GM12878 (cell line): ENCODE results near the gene SMARCB1. TPM values are rescaled to one million over a fixed set of nuclear protein-coding genes. Genes with fewer than 3 reads are reported as not detected.

Experiments
- ASH2L ChIP-seq: fragments of 300-600, 200-600 bp; sonication (generic); IDR thresholded peaks from 2 replicates; pipeline ENCODE4 v1.6.1; 2017; ENCODE audit warnings: low read depth, mild to moderate bottlenecking, borderline replicate concordance
- CEBPB ChIP-seq, 2 experiments: fragments of 150-350 bp in 1 of 2; IDR thresholded peaks; 2 replicates each; pipeline ENCODE4 v1.6.1; 2012 to 2014; ENCODE audit warnings: low read depth in 2 of 2, low read length in 2 of 2, borderline replicate concordance in 1 of 2, inconsistent platforms in 1 of 2
- EGR1 ChIP-seq, 2 experiments: IDR thresholded peaks; 1 replicate in 1 of 2; 2 replicates in 1 of 2; pipeline ENCODE4 v1.6.1; 2011 to 2012; ENCODE audit warnings: low read depth in 2 of 2, low read length in 2 of 2, borderline replicate concordance in 1 of 2, mild to moderate bottlenecking in 1 of 2, moderate library complexity in 1 of 2
- FOXM1 ChIP-seq: IDR thresholded peaks from 2 replicates; pipeline ENCODE4 v1.6.1; 2012; ENCODE audit warnings: low read depth, mild to moderate bottlenecking, inconsistent platforms, low read length, moderate library complexity
- JUND ChIP-seq: IDR thresholded peaks from 2 replicates; pipeline ENCODE4 v1.6.1; 2012; ENCODE audit warnings: low read depth, mild to moderate bottlenecking, low read length, improper control_type of control experiment, moderate library complexity
- POLR2AphosphoS5 ChIP-seq: IDR thresholded peaks from 2 replicates; pipeline ENCODE4 v1.6.1; 2011; ENCODE audit warnings: mild to moderate bottlenecking, low read length, inconsistent platforms
- TAF1 ChIP-seq: IDR thresholded peaks from 2 replicates; pipeline ENCODE4 v1.6.1; 2011; ENCODE audit warnings: mild to moderate bottlenecking, low read depth, low read length, borderline replicate concordance
- TARDBP ChIP-seq: IDR thresholded peaks from 2 replicates; pipeline ENCODE4 v1.6.1; 2016; ENCODE audit warnings: borderline replicate concordance
- TBL1XR1 ChIP-seq: IDR thresholded peaks from 2 replicates; pipeline ENCODE4 v1.6.1; 2012; ENCODE audit warnings: low read depth, low read length, improper control_type of control experiment
- WRNIP1 ChIP-seq: IDR thresholded peaks from 2 replicates; pipeline ENCODE4 v1.6.1; 2011; ENCODE audit warnings: low read depth, low read length, improper control_type of control experiment, borderline replicate concordance
- YY1 ChIP-seq: IDR thresholded peaks from 2 replicates; pipeline ENCODE4 v1.6.1; 2011; ENCODE audit warnings: low read depth, mild to moderate bottlenecking, low read length
- ZBTB4 ChIP-seq: fragments of 450-650 bp; formaldehyde crosslinking; IDR thresholded peaks from 2 replicates; pipeline ENCODE4 v1.4.0; 2022; ENCODE audit warnings: mild to moderate bottlenecking, moderate library complexity
- ZBTB40 ChIP-seq: fragments of 450-650 bp; IDR thresholded peaks from 2 replicates; pipeline ENCODE4 v1.6.1; 2016; ENCODE audit warnings: mild to moderate bottlenecking, moderate library complexity, borderline replicate concordance
- ZNF207 ChIP-seq: fragments of 450-650 bp; IDR thresholded peaks from 2 replicates; pipeline ENCODE4 v1.6.1; 2014; ENCODE audit warnings: antibody characterized with exemption, mild to moderate bottlenecking, borderline replicate concordance
- polyA plus RNA-seq, 11 experiments: library from polyadenylated mRNA; depleted of rRNA in 4 of 11; unstranded in 6 of 11; stranded (reverse) in 5 of 11; fragments of >200 nt; fragmentation: Nextera tagmentation in 4 of 11; fragmentation: Illumina TruSeq in 1 of 11; extraction: Ambion mirVana in 4 of 11; extraction: Trizol in 1 of 11; gene quantifications; 1 replicate in 1 of 11; 2 replicates in 10 of 11; pipeline versions ENCODE4 v1.2.1 to v1.2.3, GENCODE V29; 2011 to 2016; ENCODE audit warnings: inconsistent platforms in 2 of 11, missing spikeins in 2 of 11, low read depth in 1 of 11
- total RNA-seq, 4 experiments: library from RNA; depleted of rRNA in 3 of 4; stranded (reverse); fragments of >200 nt in 3 of 4; fragmentation: Illumina TruSeq in 1 of 4; extraction: Trizol in 1 of 4; gene quantifications; 2 replicates each; pipeline versions ENCODE4 v1.2.1 to v1.2.3, GENCODE V29; 2013 to 2021
- TF ChIP-seq, protein P1 (sequence below): fragments of 450-650 bp; IDR thresholded peaks from 2 replicates; pipeline ENCODE4 v1.6.1; 2016; ENCODE audit warnings: mild to moderate bottlenecking
- TF ChIP-seq, protein P2 (sequence below): fragments of 450-650 bp; IDR thresholded peaks from 2 replicates; pipeline ENCODE4 v1.6.1; 2017; ENCODE audit warnings: antibody characterized with exemption, mild to moderate bottlenecking, moderate library complexity

The SMARCB1 gene
- total and polyA plus RNA-seq, 10 of the 15 experiments (the other 5 are each of a cell fraction or from before 2014, with no cell fraction given): 9.1 to 215 (median 183) TPM

DNA sequence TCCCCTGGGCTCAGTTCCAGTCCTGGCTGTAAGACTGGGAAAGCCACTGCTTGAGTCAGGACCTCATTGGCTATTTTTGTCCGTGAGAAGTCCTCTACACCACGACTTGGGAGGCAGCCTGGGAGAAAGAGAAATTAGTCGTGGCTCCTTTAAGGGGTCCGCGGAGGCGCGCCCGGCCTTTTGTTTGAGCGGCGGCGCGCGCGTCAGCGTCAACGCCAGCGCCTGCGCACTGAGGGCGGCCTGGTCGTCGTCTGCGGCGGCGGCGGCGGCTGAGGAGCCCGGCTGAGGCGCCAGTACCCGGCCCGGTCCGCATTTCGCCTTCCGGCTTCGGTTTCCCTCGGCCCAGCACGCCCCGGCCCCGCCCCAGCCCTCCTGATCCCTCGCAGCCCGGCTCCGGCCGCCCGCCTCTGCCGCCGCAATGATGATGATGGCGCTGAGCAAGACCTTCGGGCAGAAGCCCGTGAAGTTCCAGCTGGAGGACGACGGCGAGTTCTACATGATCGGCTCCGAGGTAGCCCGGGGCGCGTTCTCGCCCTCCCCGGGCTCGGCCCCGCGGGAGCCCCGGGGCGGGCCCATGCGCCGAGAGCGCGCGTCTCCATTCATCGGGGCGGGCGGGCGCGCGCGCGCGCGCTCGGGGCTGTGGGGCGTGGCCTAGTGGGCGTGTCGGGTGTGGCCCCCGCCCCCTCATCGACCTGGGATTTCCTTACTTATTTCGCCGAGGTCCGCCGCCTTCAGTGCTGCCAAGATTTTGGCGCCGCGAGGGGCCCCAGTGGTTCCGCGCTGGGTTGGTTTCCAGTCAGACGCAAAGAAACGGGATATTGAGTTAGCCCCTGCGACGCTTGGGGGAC, at the start of gene SMARCB1 (continued):
- TF ChIP-seq, protein P1, sequence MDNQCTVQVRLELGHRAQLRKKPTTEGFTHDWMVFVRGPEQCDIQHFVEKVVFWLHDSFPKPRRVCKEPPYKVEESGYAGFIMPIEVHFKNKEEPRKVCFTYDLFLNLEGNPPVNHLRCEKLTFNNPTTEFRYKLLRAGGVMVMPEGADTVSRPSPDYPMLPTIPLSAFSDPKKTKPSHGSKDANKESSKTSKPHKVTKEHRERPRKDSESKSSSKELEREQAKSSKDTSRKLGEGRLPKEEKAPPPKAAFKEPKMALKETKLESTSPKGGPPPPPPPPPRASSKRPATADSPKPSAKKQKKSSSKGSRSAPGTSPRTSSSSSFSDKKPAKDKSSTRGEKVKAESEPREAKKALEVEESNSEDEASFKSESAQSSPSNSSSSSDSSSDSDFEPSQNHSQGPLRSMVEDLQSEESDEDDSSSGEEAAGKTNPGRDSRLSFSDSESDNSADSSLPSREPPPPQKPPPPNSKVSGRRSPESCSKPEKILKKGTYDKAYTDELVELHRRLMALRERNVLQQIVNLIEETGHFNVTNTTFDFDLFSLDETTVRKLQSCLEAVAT: 0 out of 2 replicates have a peak, but pooled peaks have one; percentile 65
- TF ChIP-seq WRNIP1: no peak
- peak; percentile 38; the same call in 1 of the 2 replicates for TF ChIP-seq ZBTB40
- 0 out of 2 replicates have a peak, but pooled peaks have one; percentile 61 for TF ChIP-seq ZNF207
- TF ChIP-seq CEBPB (IDR thresholded peaks at IDR 0.05; ENCODE audit: borderline replicate concordance in 1 of 2, low read depth in 2 of 2, low read length in 2 of 2): no peak
- TF ChIP-seq FOXM1: no peak
- TF ChIP-seq YY1: peak; percentile 58
- peak; percentile 6 to 77; a peak in 2 of 3 replicates for TF ChIP-seq EGR1 (IDR thresholded peaks at IDR 0.05; ENCODE audit: borderline replicate concordance in 1 of 2, low read depth in 2 of 2, low read length in 2 of 2)
- TF ChIP-seq ZBTB4 (CRISPR knock-in tag): 0 out of 2 replicates have a peak, but pooled peaks have one; percentile 54
- TF ChIP-seq TARDBP: no peak
- peak; percentile 40; the same call in 1 of the 2 replicates for TF ChIP-seq TAF1
- TF ChIP-seq TBL1XR1: no peak
- TF ChIP-seq ASH2L: peak; percentile 89; the same call in 1 of the 2 replicates
- peak; percentile 80 for TF ChIP-seq POLR2AphosphoS5
- TF ChIP-seq JUND: peak; percentile 89; the same call in 1 of the 2 replicates
- TF ChIP-seq, protein P2, sequence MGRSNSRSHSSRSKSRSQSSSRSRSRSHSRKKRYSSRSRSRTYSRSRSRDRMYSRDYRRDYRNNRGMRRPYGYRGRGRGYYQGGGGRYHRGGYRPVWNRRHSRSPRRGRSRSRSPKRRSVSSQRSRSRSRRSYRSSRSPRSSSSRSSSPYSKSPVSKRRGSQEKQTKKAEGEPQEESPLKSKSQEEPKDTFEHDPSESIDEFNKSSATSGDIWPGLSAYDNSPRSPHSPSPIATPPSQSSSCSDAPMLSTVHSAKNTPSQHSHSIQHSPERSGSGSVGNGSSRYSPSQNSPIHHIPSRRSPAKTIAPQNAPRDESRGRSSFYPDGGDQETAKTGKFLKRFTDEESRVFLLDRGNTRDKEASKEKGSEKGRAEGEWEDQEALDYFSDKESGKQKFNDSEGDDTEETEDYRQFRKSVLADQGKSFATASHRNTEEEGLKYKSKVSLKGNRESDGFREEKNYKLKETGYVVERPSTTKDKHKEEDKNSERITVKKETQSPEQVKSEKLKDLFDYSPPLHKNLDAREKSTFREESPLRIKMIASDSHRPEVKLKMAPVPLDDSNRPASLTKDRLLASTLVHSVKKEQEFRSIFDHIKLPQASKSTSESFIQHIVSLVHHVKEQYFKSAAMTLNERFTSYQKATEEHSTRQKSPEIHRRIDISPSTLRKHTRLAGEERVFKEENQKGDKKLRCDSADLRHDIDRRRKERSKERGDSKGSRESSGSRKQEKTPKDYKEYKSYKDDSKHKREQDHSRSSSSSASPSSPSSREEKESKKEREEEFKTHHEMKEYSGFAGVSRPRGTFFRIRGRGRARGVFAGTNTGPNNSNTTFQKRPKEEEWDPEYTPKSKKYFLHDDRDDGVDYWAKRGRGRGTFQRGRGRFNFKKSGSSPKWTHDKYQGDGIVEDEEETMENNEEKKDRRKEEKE: peak; percentile 86
